B cell (primary cell): Measurements from ENCODE around the gene VAMP4. TPM values are rescaled to one million over a fixed set of nuclear protein-coding genes. Genes with fewer than 3 reads are reported as not detected.

ENCODE experiments used
- ATAC-seq: fragments of 200-7000 bp; cut with Tn5 transposase; one replicate; pipeline ENCODE4 v1.10.0; 2021; ENCODE audit warnings: low read depth, mild to moderate bottlenecking, moderate number of reproducible peaks, moderate library complexity
- CTCF ChIA-PET: fragments of 350-600 bp; sonication (Branson Sonifier 250); formaldehyde crosslinking; loops from one replicate; lab custom pipeline; 2021; ENCODE audit warnings: antibody characterized with exemption, inconsistent platforms; lab: Charles Lee
- POLR2A ChIA-PET: fragments of 350-600 bp; sonication (Branson Sonifier 250); formaldehyde crosslinking; loops from one replicate; lab custom pipeline; 2021; ENCODE audit warnings: antibody characterized with exemption; lab: Charles Lee
- DNase-seq: peaks from one replicate; pipeline ENCODE4 v3.0.0; 2013
- H2AFZ ChIP-seq: 2 replicates; pipeline ENCODE4 v1.6.1; 2012; ENCODE audit warnings: mild to moderate bottlenecking, low read depth, low read length; ENCODE audit not compliant: insufficient read depth, poor library complexity, severe bottlenecking
- H3K27ac ChIP-seq, 2 donors: 1 replicate in 1 of 2; 2 replicates in 1 of 2; pipeline ENCODE4 v1.5.1; 2012 to 2013; ENCODE audit warnings: low read length in 2 of 2, mild to moderate bottlenecking in 2 of 2, moderate library complexity in 1 of 2
- H3K27me3 ChIP-seq, 4 experiments: fragments of 200-600 bp in 1 of 4; sonication (generic) in 1 of 4; replicated peaks in 1 of 4; 1 replicate in 2 of 4; 2 replicates in 2 of 4; pipeline versions ENCODE4 v1.6.1 to v1.7.0; 2013 to 2016; ENCODE audit warnings: low read length in 3 of 4, mild to moderate bottlenecking in 2 of 4, mixed read lengths in 1 of 4, moderate library complexity in 1 of 4; ENCODE audit not compliant: insufficient read depth in 4 of 4, control insufficient read depth in 3 of 4; ENCODE audit errors: control extremely low read depth in 1 of 4
- H3K36me3 ChIP-seq, 2 experiments: replicated peaks in 1 of 2; 1 replicate in 1 of 2; 2 replicates in 1 of 2; pipeline versions ENCODE4 v1.6.1 to v1.7.1; 2013; ENCODE audit warnings: low read length in 1 of 2; ENCODE audit not compliant: insufficient read depth in 2 of 2, control insufficient read depth in 1 of 2; ENCODE audit errors: control extremely low read depth in 1 of 2, extremely low read depth in 1 of 2
- H3K4me1 ChIP-seq, 2 donors: fragments of 200-600 bp in 1 of 2; sonication (generic) in 1 of 2; 1 replicate in 1 of 2; 2 replicates in 1 of 2; pipeline versions ENCODE4 v1.5.1 to v1.6.1; 2013 to 2017; ENCODE audit warnings: low read length in 2 of 2; ENCODE audit not compliant: control insufficient read depth in 2 of 2, insufficient read depth in 2 of 2
- H3K4me2 ChIP-seq: replicated peaks from 2 replicates; pipeline ENCODE3; 2012; ENCODE audit warnings: mild to moderate bottlenecking, low read depth, low read length; ENCODE audit not compliant: poor library complexity, severe bottlenecking
- H3K4me3 ChIP-seq, 5 experiments: fragments of 200-600 bp in 1 of 5; sonication (generic) in 1 of 5; 1 replicate in 3 of 5; 2 replicates in 2 of 5; pipeline versions ENCODE4 v1.5.1 to v1.7.0; 2011 to 2016; ENCODE audit warnings: low read length in 4 of 5, mild to moderate bottlenecking in 4 of 5, low read depth in 2 of 5, control low read depth in 1 of 5, moderate library complexity in 1 of 5; ENCODE audit not compliant: insufficient read depth in 1 of 5; ENCODE audit errors: control extremely low read depth in 1 of 5, extremely low read depth in 1 of 5
- H3K79me2 ChIP-seq: fragments of 200-600 bp; sonication (generic); one replicate; pipeline ENCODE4 v1.6.0; 2016; ENCODE audit warnings: low read length; ENCODE audit not compliant: control insufficient read depth, insufficient read depth
- H3K9ac ChIP-seq: fragments of 200-600 bp; sonication (generic); 2 replicates; pipeline ENCODE4 v1.6.1; 2017; ENCODE audit warnings: mild to moderate bottlenecking, low read length, moderate library complexity
- H3K9me3 ChIP-seq, 3 donors: one replicate each; pipeline versions ENCODE4 v1.6.1 to v1.7.1; 2013; ENCODE audit warnings: low read length in 2 of 3; ENCODE audit not compliant: control insufficient read depth in 2 of 3, insufficient read depth in 1 of 3; ENCODE audit errors: control extremely low read depth in 1 of 3
- H4K20me1 ChIP-seq: 2 replicates; pipeline ENCODE4 v1.6.0; 2012; ENCODE audit warnings: mild to moderate bottlenecking, low read length; ENCODE audit not compliant: insufficient read depth, control insufficient read depth, poor library complexity, severe bottlenecking
- H3K27ac Mint-ChIP-seq: one replicate; pipeline ENCODE4 v1.8.0; 2021; ENCODE audit warnings: mixed read lengths
- H3K27me3 Mint-ChIP-seq: one replicate; pipeline ENCODE4 v1.8.0; 2021; ENCODE audit warnings: mixed read lengths
- H3K4me1 Mint-ChIP-seq: one replicate; pipeline ENCODE4 v1.8.0; 2021; ENCODE audit warnings: mixed read lengths
- H3K4me3 Mint-ChIP-seq: one replicate; pipeline ENCODE4 v1.8.0; 2021; ENCODE audit warnings: mixed read lengths
- H3K9me3 Mint-ChIP-seq: one replicate; pipeline ENCODE4 v1.8.0; 2022; ENCODE audit warnings: mixed read lengths; ENCODE audit not compliant: insufficient read depth
- EZH2 ChIP-seq: IDR thresholded peaks from 2 replicates; pipeline ENCODE4 v1.6.1; 2012; ENCODE audit warnings: borderline replicate concordance, low read depth, mild to moderate bottlenecking, moderate library complexity, low read length; ENCODE audit not compliant: insufficient read depth, poor library complexity, severe bottlenecking
- WGBS: methylation state at CpG from one replicate; pipeline ENCODE4 v1.1.5; 2013; ENCODE audit warnings: missing lambda C conversion rate; ENCODE audit not compliant: insufficient coverage; 5-methylcytosine and 5-hydroxymethylcytosine counted together
- intact Hi-C: fragments of 100-400 bp; cut with micrococcal nuclease; formaldehyde crosslinking; loops from one replicate; pipeline ENCODE4 v1.10.0; 2022
- polyA plus RNA-seq: library from polyadenylated mRNA; depleted of rRNA; stranded (reverse); fragments of >200 nt; gene quantifications from 2 replicates; pipeline ENCODE4 v1.2.3, GENCODE V29; 2012
- total RNA-seq, 2 donors: library from RNA; stranded (reverse); fragments of 120-200 nt in 1 of 2; gene quantifications; 1 replicate in 1 of 2; 2 replicates in 1 of 2; pipeline versions ENCODE4 v1.2.3 to v1.2.4, GENCODE V29; 2013 to 2022
- TF ChIP-seq, protein P1 (sequence below): fragments of 200-600 bp; IDR thresholded peaks from one replicate; pipeline ENCODE4 v1.8.0; 2022; ENCODE audit warnings: antibody characterized with exemption, mild to moderate bottlenecking

The VAMP4 gene
- total and polyA plus RNA-seq, 2 donors (not counting 1 experiment from before 2014, with no cell fraction given), result 11.6 to 21.8 TPM

DNA sequence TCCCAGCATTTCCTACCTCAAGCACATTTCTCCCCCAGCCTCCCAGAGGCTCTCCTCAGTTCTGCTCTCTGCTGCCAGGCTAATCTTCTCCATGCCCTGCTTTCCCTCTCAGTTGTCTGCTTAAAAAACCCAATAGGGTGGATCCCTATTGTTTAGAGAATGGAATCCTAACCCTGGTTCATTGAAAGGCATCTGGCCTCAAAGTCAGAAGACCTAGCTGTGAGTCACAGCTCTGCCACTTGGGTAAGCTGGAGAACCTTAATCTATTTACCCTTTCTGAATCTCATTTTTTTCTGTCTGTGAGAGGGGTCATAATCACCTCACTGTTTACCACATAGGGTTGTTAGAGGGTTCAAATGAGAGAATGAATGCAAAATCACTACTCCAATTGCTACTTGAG lies 76.9 kb downstream of the VAMP4 start:
- ChIA-PET POLR2A (no interaction called here), CTCF (no interaction called here)
- H3K4me1 Mint-ChIP-seq, result no peaks in the 10 kb centered on the region
- H3K27me3 ChIP-seq, result no peaks in the 10 kb centered on the region
- H3K4me2 ChIP-seq, result no peak overlapping the region
- H3K4me1 ChIP-seq, result no peaks in the 10 kb centered on the region
- no peaks in the 10 kb centered on the region for H3K9me3 ChIP-seq
- ATAC-seq, result no peak
- H3K9ac ChIP-seq, result no peak overlapping the region
- no peaks in the 10 kb centered on the region for H3K36me3 ChIP-seq
- no peaks in the 10 kb centered on the region for H3K79me2 ChIP-seq
- peaks cover 7% of the 10 kb centered on the region for H3K27me3 Mint-ChIP-seq
- TF ChIP-seq EZH2, result no peak
- TF ChIP-seq, protein P1, sequence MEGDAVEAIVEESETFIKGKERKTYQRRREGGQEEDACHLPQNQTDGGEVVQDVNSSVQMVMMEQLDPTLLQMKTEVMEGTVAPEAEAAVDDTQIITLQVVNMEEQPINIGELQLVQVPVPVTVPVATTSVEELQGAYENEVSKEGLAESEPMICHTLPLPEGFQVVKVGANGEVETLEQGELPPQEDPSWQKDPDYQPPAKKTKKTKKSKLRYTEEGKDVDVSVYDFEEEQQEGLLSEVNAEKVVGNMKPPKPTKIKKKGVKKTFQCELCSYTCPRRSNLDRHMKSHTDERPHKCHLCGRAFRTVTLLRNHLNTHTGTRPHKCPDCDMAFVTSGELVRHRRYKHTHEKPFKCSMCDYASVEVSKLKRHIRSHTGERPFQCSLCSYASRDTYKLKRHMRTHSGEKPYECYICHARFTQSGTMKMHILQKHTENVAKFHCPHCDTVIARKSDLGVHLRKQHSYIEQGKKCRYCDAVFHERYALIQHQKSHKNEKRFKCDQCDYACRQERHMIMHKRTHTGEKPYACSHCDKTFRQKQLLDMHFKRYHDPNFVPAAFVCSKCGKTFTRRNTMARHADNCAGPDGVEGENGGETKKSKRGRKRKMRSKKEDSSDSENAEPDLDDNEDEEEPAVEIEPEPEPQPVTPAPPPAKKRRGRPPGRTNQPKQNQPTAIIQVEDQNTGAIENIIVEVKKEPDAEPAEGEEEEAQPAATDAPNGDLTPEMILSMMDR, result no peak
- H4K20me1 ChIP-seq, result no peaks in the 10 kb centered on the region
- DNase-seq, result no peak
- no peak overlapping the region for H3K27ac ChIP-seq
- H3K4me3 Mint-ChIP-seq, result no peak overlapping the region
- no peaks in the 10 kb centered on the region for H3K9me3 Mint-ChIP-seq
- no peak overlapping the region for H2AFZ ChIP-seq
- H3K4me3 ChIP-seq, result no peak overlapping the region
- intact Hi-C loops, result no loop called here
- H3K27ac Mint-ChIP-seq, result no peak overlapping the region

DNA sequence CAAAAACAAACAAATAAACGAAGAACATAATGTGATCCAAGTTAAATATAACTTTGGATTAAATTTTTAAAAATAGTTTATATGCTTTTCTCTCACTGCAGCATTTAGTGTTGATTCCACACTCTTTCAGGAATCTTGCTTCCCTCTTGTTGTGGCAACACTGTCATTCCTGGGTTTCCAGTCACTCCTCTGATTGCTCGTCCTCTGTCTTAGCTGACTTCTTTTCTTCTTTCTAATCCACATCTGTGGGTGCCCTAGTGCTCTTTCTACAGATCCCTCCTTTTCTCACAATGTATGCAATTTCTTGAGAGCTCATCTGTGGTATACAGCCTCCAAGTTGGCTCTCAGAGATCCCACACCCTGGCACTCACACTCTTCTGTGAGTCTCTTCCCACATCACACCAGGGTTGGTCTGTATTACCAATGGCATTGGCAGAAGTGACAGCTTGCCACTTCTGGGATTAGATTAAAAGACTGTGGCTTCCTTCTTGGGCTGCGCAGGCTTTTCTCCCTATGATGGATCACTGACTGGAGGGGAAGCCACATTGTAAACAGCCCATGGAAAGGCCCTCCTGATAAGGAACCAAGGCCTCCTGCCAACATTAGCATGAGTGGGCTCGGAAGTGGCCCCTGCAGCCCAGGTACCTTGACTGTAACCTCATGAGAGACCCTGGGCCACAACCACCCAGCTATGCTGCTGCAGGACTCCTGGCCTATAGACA lies 77.8 kb downstream of the VAMP4 start:
- no peak overlapping the region for H2AFZ ChIP-seq
- intact Hi-C loops, result no loop called here
- ATAC-seq, result no peak
- 70% methylated on average over 2 of the region's 4 CpGs for WGBS
- no peak overlapping the region for H3K27ac Mint-ChIP-seq
- ChIA-PET POLR2A (no interaction called here), CTCF (no interaction called here)
- H3K4me2 ChIP-seq, result no peak overlapping the region
- H3K4me1 ChIP-seq, result no peaks in the 10 kb centered on the region
- H3K9ac ChIP-seq, result no peak overlapping the region
- DNase-seq, result no peak
- H3K36me3 ChIP-seq, result no peaks in the 10 kb centered on the region
- H3K79me2 ChIP-seq, result no peaks in the 10 kb centered on the region
- H3K27ac ChIP-seq, result no peak overlapping the region
- no peak overlapping the region for H3K4me3 Mint-ChIP-seq
- no peaks in the 10 kb centered on the region for H3K27me3 ChIP-seq
- TF ChIP-seq EZH2, result no peak
- TF ChIP-seq, protein P1, result no peak
- no peaks in the 10 kb centered on the region for H4K20me1 ChIP-seq
- H3K4me3 ChIP-seq, result no peak overlapping the region
- peaks cover 7% of the 10 kb centered on the region for H3K27me3 Mint-ChIP-seq
- H3K4me1 Mint-ChIP-seq, result no peaks in the 10 kb centered on the region
- no peaks in the 10 kb centered on the region for H3K9me3 Mint-ChIP-seq
- no peaks in the 10 kb centered on the region for H3K9me3 ChIP-seq
